Measurements from ENCODE around the gene OLFM1.

GRCh38 chr9:135104761-135105160, 17.3 kb downstream of the OLFM1 start:
- no peak for TF ChIP-seq EZH2 (IDR thresholded peaks at IDR 0.05; ENCODE audit: borderline replicate concordance, low read depth, low read length, severe bottlenecking)
- no peak for TF ChIP-seq CTCF (IDR thresholded peaks at IDR 0.05; ENCODE audit: borderline replicate concordance, extremely low read depth, low read length, poor library complexity, severe bottlenecking)

Data from DND-41 (cell line).